ENCODE results near the gene OR4F15. TPM values are rescaled to one million over a fixed set of nuclear protein-coding genes. Genes with fewer than 3 reads are reported as not detected.

The OR4F15 gene
- total and polyA plus RNA-seq, 2 of the 8 experiments (the other 6 are each of a cell fraction or from before 2014, with no cell fraction given): not detected

- Histone ChIP-seq H4K20me1 (replicated peaks in 1 of 2; ENCODE audit: control insufficient read depth in 1 of 2, insufficient read depth in 2 of 2, low read length in 2 of 2) (no peaks in the 10 kb centered on the region), H3K36me3 (ENCODE audit: control insufficient read depth in 2 of 4, insufficient read depth in 4 of 4, low read length in 3 of 4) (no peaks in the 10 kb centered on the region), H3K79me1 (ENCODE audit: low read depth, low read length) (no peaks in the 10 kb centered on the region), H3K4me2 (ENCODE audit: insufficient read depth in 1 of 2, low read depth in 2 of 2, low read length in 2 of 2) (no peak overlapping the region), H3K14ac (ENCODE audit: insufficient read length) (no peak overlapping the region), H3K4ac (replicated peaks; ENCODE audit: insufficient read length, low read depth, low read length) (no peak overlapping the region), H2BK12ac (ENCODE audit: low read depth, low read length) (no peak overlapping the region), H2BK15ac (ENCODE audit: low read length) (no peak overlapping the region), H2AK5ac (ENCODE audit: low read depth, low read length) (no peak overlapping the region), H3K27me3 (replicated peaks in 1 of 4; ENCODE audit: control insufficient read depth in 3 of 4, extremely low read depth in 1 of 4, insufficient read depth in 3 of 4, low read length in 3 of 4) (no peaks in the 10 kb centered on the region), H2BK120ac (replicated peaks; ENCODE audit: low read depth, low read length) (no peak overlapping the region), H4K91ac (replicated peaks; ENCODE audit: insufficient read length, low read length) (no peak overlapping the region), H2BK5ac (ENCODE audit: low read depth, low read length) (no peak overlapping the region), H3K27ac (ENCODE audit: low read depth, low read length) (no peak overlapping the region), H3K18ac (ENCODE audit: extremely low read depth, low read length) (no peak overlapping the region), H4K8ac (ENCODE audit: extremely low read depth, insufficient read depth, low read length) (no peak overlapping the region), H3K23ac (ENCODE audit: insufficient read length) (no peak overlapping the region), H3K4me1 (replicated peaks in 1 of 4; ENCODE audit: control insufficient read depth in 3 of 4, insufficient read depth in 4 of 4, low read length in 3 of 4) (no peaks in the 10 kb centered on the region), H3K9me3 (ENCODE audit: insufficient read depth in 2 of 2, low read depth in 1 of 2, low read length in 1 of 2) (peaks cover 17 to 29% of the 10 kb centered on the region in 2 experiments; a peak in 3 of 4 replicates), H3K79me2 (ENCODE audit: control insufficient read depth in 1 of 2, insufficient read depth in 2 of 2, low read length in 2 of 2) (no peaks in the 10 kb centered on the region), H4K5ac (ENCODE audit: insufficient read length, low read depth, low read length) (no peak overlapping the region), H3K56ac (replicated peaks; ENCODE audit: insufficient read length, low read depth, low read length) (no peak overlapping the region), H2AFZ (ENCODE audit: low read length) (no peak overlapping the region), H2BK20ac (ENCODE audit: low read length) (no peak overlapping the region), H3K9ac (replicated peaks in 1 of 4; ENCODE audit: extremely low read depth in 1 of 4, low read depth in 3 of 4, low read length in 3 of 4) (no peak overlapping the region), H3K4me3 (ENCODE audit: extremely low read depth in 1 of 4, insufficient read depth in 2 of 4, low read depth in 3 of 4, low read length in 4 of 4) (no peak overlapping the region), H3K23me2 (ENCODE audit: low read depth, low read length) (no peaks in the 10 kb centered on the region)
- 88% methylated on average over 5 of the region's 5 CpGs; no CpG with 5 or more reads in 1 of the 2 experiments for WGBS, 2 experiments (ENCODE audit: extremely low coverage in 1 of 2, insufficient coverage in 1 of 2, insufficient read length in 1 of 2, insufficient replicate concordance in 2 of 2, low coverage in 1 of 2, low lambda C conversion rate in 2 of 2, missing lambda C conversion rate in 1 of 2)
- ChIA-PET POLR2A (ENCODE audit: partially characterized antibody) (no interaction called here), CTCF (ENCODE audit: partially characterized antibody) (no interaction called here)
- no peak for FAIRE-seq
- no peak for DNase-seq (ENCODE audit: low read depth in 1 of 2, low spot score in 2 of 2)
- TF ChIP-seq SUZ12 (IDR thresholded peaks at IDR 0.05; ENCODE audit: low read length) (no peak), SAP30 (IDR thresholded peaks at IDR 0.05; ENCODE audit: insufficient read depth, insufficient replicate concordance, low read length) (no peak), SIX5 (IDR thresholded peaks at IDR 0.05; ENCODE audit: low read depth, low read length) (no peak), BACH1 (IDR thresholded peaks at IDR 0.05; ENCODE audit: low read length) (no peak), NRF1 (IDR thresholded peaks at IDR 0.05; ENCODE audit: low read depth, low read length) (no peak), SIN3A (conservative IDR thresholded peaks at IDR 0.05 in 1 of 2, IDR thresholded peaks at IDR 0.05 in 1 of 2; ENCODE audit: low read depth in 1 of 2, low read length in 2 of 2) (no peak), HDAC2 (IDR thresholded peaks at IDR 0.05; ENCODE audit: borderline replicate concordance in 1 of 2, low read depth in 2 of 2, low read length in 2 of 2) (no peak), YY1 (IDR thresholded peaks at IDR 0.05; ENCODE audit: low read depth, low read length) (no peak), TAF7 (optimal IDR thresholded peaks at IDR 0.05; ENCODE audit: borderline replicate concordance, low read depth, low read length) (no peak), GTF2F1 (IDR thresholded peaks at IDR 0.05; ENCODE audit: borderline replicate concordance, low read depth, low read length) (no peak), EP300 (IDR thresholded peaks at IDR 0.05; ENCODE audit: borderline replicate concordance in 1 of 2, low read depth in 2 of 2, low read length in 2 of 2) (no peak), ATF3 (IDR thresholded peaks at IDR 0.05; ENCODE audit: insufficient read depth, low read depth, low read length) (no peak), HDAC6 (IDR thresholded peaks at IDR 0.05; ENCODE audit: low read depth, low read length) (no peak)
Observed at GRCh38 chr15:101828774-101829173, 16.8 kb downstream of the OR4F15 start.
